Measurements from ENCODE around the gene PTPN3. TPM values are rescaled to one million over a fixed set of nuclear protein-coding genes. Genes with fewer than 3 reads are reported as not detected.

PTPN3 gene
- total RNA-seq, 1 donor from 2014 or later, result 2.4 TPM

GRCh38 chr9:109401169-109401989 is 96.7 kb downstream of the PTPN3 start:
- Mint-ChIP-seq H3K9me3 (no peaks in the 10 kb centered on the region), H3K27ac (no peak overlapping the region), H3K4me3 (no peak overlapping the region), H3K4me1 (peaks cover 7% of the 10 kb centered on the region), H3K27me3 (ENCODE audit: insufficient read depth, low read depth) (peaks cover 1% of the 10 kb centered on the region), H3K36me3 (no peaks in the 10 kb centered on the region)
- TF ChIP-seq, protein P1, sequence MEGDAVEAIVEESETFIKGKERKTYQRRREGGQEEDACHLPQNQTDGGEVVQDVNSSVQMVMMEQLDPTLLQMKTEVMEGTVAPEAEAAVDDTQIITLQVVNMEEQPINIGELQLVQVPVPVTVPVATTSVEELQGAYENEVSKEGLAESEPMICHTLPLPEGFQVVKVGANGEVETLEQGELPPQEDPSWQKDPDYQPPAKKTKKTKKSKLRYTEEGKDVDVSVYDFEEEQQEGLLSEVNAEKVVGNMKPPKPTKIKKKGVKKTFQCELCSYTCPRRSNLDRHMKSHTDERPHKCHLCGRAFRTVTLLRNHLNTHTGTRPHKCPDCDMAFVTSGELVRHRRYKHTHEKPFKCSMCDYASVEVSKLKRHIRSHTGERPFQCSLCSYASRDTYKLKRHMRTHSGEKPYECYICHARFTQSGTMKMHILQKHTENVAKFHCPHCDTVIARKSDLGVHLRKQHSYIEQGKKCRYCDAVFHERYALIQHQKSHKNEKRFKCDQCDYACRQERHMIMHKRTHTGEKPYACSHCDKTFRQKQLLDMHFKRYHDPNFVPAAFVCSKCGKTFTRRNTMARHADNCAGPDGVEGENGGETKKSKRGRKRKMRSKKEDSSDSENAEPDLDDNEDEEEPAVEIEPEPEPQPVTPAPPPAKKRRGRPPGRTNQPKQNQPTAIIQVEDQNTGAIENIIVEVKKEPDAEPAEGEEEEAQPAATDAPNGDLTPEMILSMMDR (IDR thresholded peaks at IDR 0.05), result peak; percentile 91
- TF ChIP-seq EZH2phosphoT487 (IDR thresholded peaks at IDR 0.05) (no peak), EZH2 (IDR thresholded peaks at IDR 0.05) (no peak)
- Histone ChIP-seq H3K9me3 (ENCODE audit: low read depth) (no peaks in the 10 kb centered on the region), H3F3A (ENCODE audit: low read depth) (no peaks in the 10 kb centered on the region), H3K27ac (no peak overlapping the region), H3K79me2 (ENCODE audit: low read depth) (no peaks in the 10 kb centered on the region), H3K4me1 (peaks cover 4% of the 10 kb centered on the region), H4K20me1 (ENCODE audit: low read depth) (no peaks in the 10 kb centered on the region), H3K36me3 (no peaks in the 10 kb centered on the region), H3K4me2 (no peak overlapping the region), H2AFZ (replicated peaks) (no peak overlapping the region), H3K9ac (no peak overlapping the region), H3K27me3 (no peaks in the 10 kb centered on the region), H3K4me3 (no peak overlapping the region)
- DNase-seq (ENCODE audit: low spot score), result peak; percentile 89

DNA sequence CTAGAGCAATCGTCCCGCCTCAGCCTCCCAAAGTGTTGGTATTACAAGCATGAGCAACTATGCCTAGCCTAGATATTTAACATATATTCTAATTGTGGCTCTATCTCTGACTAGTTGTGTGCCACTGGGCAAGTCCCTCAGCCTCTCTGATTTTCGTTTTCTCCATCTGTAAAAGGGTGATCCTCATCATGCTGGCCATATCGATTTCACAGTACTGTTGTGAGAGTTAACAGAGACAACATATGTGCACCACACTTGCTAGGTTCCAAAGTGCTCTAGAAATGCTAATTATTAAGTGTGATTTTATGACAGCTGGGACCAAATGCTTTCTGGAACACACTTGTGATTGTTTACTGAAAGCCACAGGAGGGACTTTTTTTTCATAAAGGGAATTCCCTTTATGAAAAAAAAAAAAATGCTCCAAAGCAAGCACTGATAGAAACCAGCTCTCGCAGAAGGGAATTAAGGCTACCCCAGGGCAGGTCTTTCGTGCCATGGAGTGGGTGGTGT is 98.8 kb downstream of the PTPN3 start:
- no peaks in the 10 kb centered on the region for H3K9me3 ChIP-seq (ENCODE audit: low read depth)
- Mint-ChIP-seq H3K4me3 (no peak overlapping the region), H3K36me3 (no peaks in the 10 kb centered on the region), H3K27me3 (ENCODE audit: insufficient read depth, low read depth) (no peaks in the 10 kb centered on the region), H3K27ac (no peak overlapping the region), H3K9me3 (no peaks in the 10 kb centered on the region), H3K4me1 (peaks cover 6% of the 10 kb centered on the region)
- H3K79me2 ChIP-seq (ENCODE audit: low read depth), result no peaks in the 10 kb centered on the region
- no peak overlapping the region for H2AFZ ChIP-seq (replicated peaks)
- H3K9ac ChIP-seq, result no peak overlapping the region
- no peak overlapping the region for H3K27ac ChIP-seq
- peaks cover 4% of the 10 kb centered on the region for H3K4me1 ChIP-seq
- no peak overlapping the region for H3K4me2 ChIP-seq
- no peak overlapping the region for H3K4me3 ChIP-seq
- no peaks in the 10 kb centered on the region for H3K36me3 ChIP-seq
- no peak for TF ChIP-seq EZH2phosphoT487 (IDR thresholded peaks at IDR 0.05)
- DNase-seq (ENCODE audit: low spot score), result no peak
- no peaks in the 10 kb centered on the region for H4K20me1 ChIP-seq (ENCODE audit: low read depth)
- H3F3A ChIP-seq (ENCODE audit: low read depth), result no peaks in the 10 kb centered on the region
- H3K27me3 ChIP-seq, result no peaks in the 10 kb centered on the region

DNA sequence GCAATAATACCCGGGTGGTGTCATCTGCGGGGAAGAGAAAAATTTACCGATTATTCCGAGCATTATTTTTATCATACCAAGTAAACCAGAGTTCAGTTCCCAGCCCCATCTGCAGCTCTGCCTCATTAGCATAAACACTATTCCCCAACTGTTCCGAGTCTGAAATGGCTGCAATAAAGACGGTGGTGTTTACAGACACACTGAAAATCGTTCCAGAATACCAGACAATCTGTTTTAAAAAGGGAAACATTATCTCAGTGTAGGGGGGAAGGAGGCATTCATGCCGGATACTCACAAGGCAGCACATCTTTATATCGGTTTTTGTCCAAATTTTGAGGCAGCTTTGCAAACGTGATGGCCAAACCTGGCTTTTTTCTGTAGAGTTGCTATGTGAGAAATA is 106.9 kb downstream of the PTPN3 start:
- no peak overlapping the region for H2AFZ ChIP-seq (replicated peaks)
- H3K9me3 Mint-ChIP-seq, result no peaks in the 10 kb centered on the region
- DNase-seq (ENCODE audit: low spot score), result no peak

More for the DNA sequence above, 106.9 kb downstream of the PTPN3 start:
- Histone ChIP-seq H3K36me3 (no peaks in the 10 kb centered on the region), H3K4me1 (no peaks in the 10 kb centered on the region), H3K4me3 (no peak overlapping the region), H3F3A (ENCODE audit: low read depth) (no peaks in the 10 kb centered on the region), H3K79me2 (ENCODE audit: low read depth) (no peaks in the 10 kb centered on the region), H3K4me2 (no peak overlapping the region), H3K27me3 (no peaks in the 10 kb centered on the region), H3K27ac (no peak overlapping the region), H4K20me1 (ENCODE audit: low read depth) (no peaks in the 10 kb centered on the region), H3K9ac (no peak overlapping the region), H3K9me3 (ENCODE audit: low read depth) (no peaks in the 10 kb centered on the region)
- TF ChIP-seq, protein P1 (IDR thresholded peaks at IDR 0.05), result no peak
- no peak for TF ChIP-seq EZH2phosphoT487 (IDR thresholded peaks at IDR 0.05)
- no peak for TF ChIP-seq EZH2 (IDR thresholded peaks at IDR 0.05)
- H3K4me1 Mint-ChIP-seq, result no peaks in the 10 kb centered on the region
- H3K27me3 Mint-ChIP-seq (ENCODE audit: insufficient read depth, low read depth), result peaks cover 5% of the 10 kb centered on the region
- H3K36me3 Mint-ChIP-seq, result no peaks in the 10 kb centered on the region
- no peak overlapping the region for H3K4me3 Mint-ChIP-seq
- no peak overlapping the region for H3K27ac Mint-ChIP-seq
